ENCODE measurements around the gene APRT. TPM values are rescaled to one million over a fixed set of nuclear protein-coding genes. Genes with fewer than 3 reads are reported as not detected.
"Not testable (repeated sequence)": the region's sequence is repeated elsewhere in the genome, so short reads cannot be mapped to it uniquely, and the experiment has no call there.

Gene APRT
- total and polyA plus RNA-seq, 2 donors: 122 to 198 TPM

GRCh38 chr16:88789594-88789993 is 22.1 kb downstream of the APRT start:
- Histone ChIP-seq H3K27me3 (ENCODE audit: control insufficient read depth in 2 of 2, insufficient read depth in 1 of 2, low read length in 1 of 2) (no peaks in the 10 kb centered on the region), H3K27ac (ENCODE audit: low read depth in 1 of 2, low read length in 1 of 2) (peak overlapping the region; percentile 7 to 13), H3K36me3 (ENCODE audit: control insufficient read depth in 2 of 2, insufficient read depth in 2 of 2, low read length in 1 of 2) (no peaks in the 10 kb centered on the region), H3K9me3 (ENCODE audit: control insufficient read depth in 2 of 2, insufficient read depth in 1 of 2, low read length in 1 of 2) (peaks cover 0 to 4% of the 10 kb centered on the region in 2 donors), H3K4me3 (ENCODE audit: low read length in 2 of 2) (no peak overlapping the region), H3K4me1 (ENCODE audit: control insufficient read depth in 2 of 2, insufficient read depth in 2 of 2, low read length in 2 of 2) (peaks cover 42 to 59% of the 10 kb centered on the region in 2 donors)
- WGBS: 31% methylated on average over 7 of the region's 7 CpGs
- peak in 1 of 9 donors; percentile 53 for DNase-seq (ENCODE audit: low read depth in 6 of 9, low spot score in 9 of 9)

- not testable (repeated sequence) for H3K9me3 ChIP-seq (ENCODE audit: control insufficient read depth in 2 of 2, insufficient read depth in 1 of 2, low read length in 1 of 2); H3K27ac ChIP-seq (ENCODE audit: low read depth in 1 of 2, low read length in 1 of 2); H3K36me3 ChIP-seq (ENCODE audit: control insufficient read depth in 2 of 2, insufficient read depth in 2 of 2, low read length in 1 of 2); DNase-seq (ENCODE audit: low read depth in 6 of 9, low spot score in 9 of 9); H3K27me3 ChIP-seq (ENCODE audit: control insufficient read depth in 2 of 2, insufficient read depth in 1 of 2, low read length in 1 of 2); H3K4me3 ChIP-seq (ENCODE audit: low read length in 2 of 2)
- H3K4me1 ChIP-seq (ENCODE audit: control insufficient read depth in 2 of 2, insufficient read depth in 2 of 2, low read length in 2 of 2): peaks cover 42 to 56% of the 10 kb centered on the region in 2 donors
- 97% methylated on average over 8 of the region's 8 CpGs for WGBS
These were observed 23.0 kb downstream of the APRT start for GRCh38 chr16:88788749-88789148.

DNA sequence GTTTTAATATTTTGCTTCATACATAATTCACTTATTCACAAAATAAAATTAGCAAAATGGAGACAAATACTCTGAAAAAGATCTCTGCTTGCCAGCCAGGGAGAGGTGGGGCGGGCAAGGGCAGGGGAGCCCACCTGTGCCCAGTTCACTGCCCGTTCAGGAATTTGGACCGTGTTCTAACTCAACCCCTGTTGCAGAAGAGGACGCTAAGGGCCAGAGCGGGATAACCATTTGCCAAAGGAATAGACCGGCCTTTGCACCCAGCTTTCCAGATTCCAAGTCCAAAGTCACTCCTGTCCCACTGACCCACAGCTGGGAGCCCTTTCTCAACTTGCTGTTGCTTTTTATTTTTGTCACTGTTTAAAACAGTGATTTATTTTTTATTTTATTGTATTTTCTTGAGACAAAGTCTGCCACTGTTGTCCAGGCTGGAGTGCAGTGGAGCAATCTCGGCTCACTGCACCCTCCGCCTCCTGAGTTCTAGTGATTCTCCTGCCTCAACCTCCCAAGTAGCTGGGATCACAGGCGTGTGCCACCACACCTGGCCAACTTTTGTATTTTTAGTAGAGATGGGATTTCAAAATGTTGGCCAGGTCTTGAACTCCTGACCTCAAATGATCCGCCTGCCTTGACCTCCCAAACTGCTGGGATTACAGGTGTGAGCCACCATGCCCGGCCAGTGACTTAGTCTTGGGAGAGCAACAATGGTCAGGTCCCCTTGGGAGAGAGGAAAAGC is 24.0 kb downstream of the APRT start:
- Histone ChIP-seq H3K9me3 (ENCODE audit: control insufficient read depth in 2 of 2, insufficient read depth in 1 of 2, low read length in 1 of 2) (no peaks in the 10 kb centered on the region), H3K36me3 (ENCODE audit: control insufficient read depth in 2 of 2, insufficient read depth in 2 of 2, low read length in 1 of 2) (no peaks in the 10 kb centered on the region), H3K4me1 (ENCODE audit: control insufficient read depth in 2 of 2, insufficient read depth in 2 of 2, low read length in 2 of 2) (peaks cover 39 to 56% of the 10 kb centered on the region in 2 donors), H3K4me3 (ENCODE audit: low read length in 2 of 2) (no peak overlapping the region), H3K27ac (ENCODE audit: low read depth in 1 of 2, low read length in 1 of 2) (no peak overlapping the region), H3K27me3 (ENCODE audit: control insufficient read depth in 2 of 2, insufficient read depth in 1 of 2, low read length in 1 of 2) (peaks cover 0 to 9% of the 10 kb centered on the region in 2 donors)
- no peak for DNase-seq (ENCODE audit: low read depth in 6 of 9, low spot score in 9 of 9)
- 98% methylated on average over 11 of the region's 11 CpGs for WGBS

DNA sequence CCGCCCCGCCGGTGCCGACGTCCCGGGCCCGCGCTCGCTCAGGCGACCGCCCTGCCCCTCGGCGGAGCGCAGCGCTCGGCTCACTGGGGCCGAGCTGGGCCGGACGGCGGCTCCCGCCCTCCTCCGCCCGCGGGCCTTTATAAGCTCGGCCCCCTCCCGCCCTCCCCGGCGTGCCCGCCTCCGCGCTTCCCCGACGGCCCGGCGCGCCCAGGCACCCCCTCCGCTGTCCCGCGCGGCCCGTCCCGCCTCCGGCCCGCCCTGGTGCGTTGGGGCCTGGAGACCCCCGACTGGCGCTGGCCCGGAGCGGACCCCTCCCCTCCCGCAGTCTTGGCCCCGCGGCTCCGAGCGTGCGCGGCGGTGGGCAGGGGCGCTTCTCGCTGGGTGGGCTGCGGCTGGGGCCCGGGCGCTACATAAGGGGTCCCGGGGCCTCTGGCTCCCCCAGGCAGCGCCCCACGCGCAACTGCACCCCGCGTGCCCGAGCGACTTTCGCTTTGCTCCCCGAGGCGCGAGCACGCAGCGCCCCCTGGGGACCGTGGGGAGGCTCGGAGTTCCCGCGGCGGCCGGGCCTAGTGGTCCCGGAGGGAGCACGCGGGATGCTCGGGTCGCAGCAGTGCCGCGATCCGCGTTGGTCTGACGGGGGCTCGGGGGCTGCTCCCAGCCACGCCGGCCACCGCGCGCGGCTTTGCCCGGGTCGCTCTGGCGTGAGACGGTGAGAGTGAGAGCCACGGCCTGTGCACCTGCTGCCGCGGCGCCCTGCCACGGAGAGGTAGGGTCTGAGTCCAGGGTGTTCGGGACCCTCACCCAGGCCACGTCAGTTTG is 26.4 kb downstream of the APRT start, which contains the start of gene PIEZO1:
Gene PIEZO1 (minus strand): TSS at position 115 of the 819 bp plus-strand sequence. CDS start 256 bp downstream, outside the sequence.
- no peaks in the 10 kb centered on the region for H3K36me3 ChIP-seq (ENCODE audit: control insufficient read depth in 2 of 2, insufficient read depth in 2 of 2, low read length in 1 of 2)
- H3K9me3 ChIP-seq (ENCODE audit: control insufficient read depth in 2 of 2, insufficient read depth in 1 of 2, low read length in 1 of 2): no peaks in the 10 kb centered on the region
- peak within 1 kb of the TSS; percentile 52 to 85 for H3K4me3 ChIP-seq (ENCODE audit: low read length in 2 of 2)
- peak within 1 kb of the TSS; percentile 81 to 84 for H3K27ac ChIP-seq (ENCODE audit: low read depth in 1 of 2, low read length in 1 of 2)
- peak in 5 of 9 donors; percentile 67 to 90 (median 80) for DNase-seq (ENCODE audit: low read depth in 6 of 9, low spot score in 9 of 9)
- 4% methylated on average over 110 of the region's 110 CpGs for WGBS
- peaks cover 23 to 58% of the 10 kb centered on the region in 2 donors for H3K4me1 ChIP-seq (ENCODE audit: control insufficient read depth in 2 of 2, insufficient read depth in 2 of 2, low read length in 2 of 2)
- peaks cover 0 to 9% of the 10 kb centered on the region in 2 donors for H3K27me3 ChIP-seq (ENCODE audit: control insufficient read depth in 2 of 2, insufficient read depth in 1 of 2, low read length in 1 of 2)

DNA sequence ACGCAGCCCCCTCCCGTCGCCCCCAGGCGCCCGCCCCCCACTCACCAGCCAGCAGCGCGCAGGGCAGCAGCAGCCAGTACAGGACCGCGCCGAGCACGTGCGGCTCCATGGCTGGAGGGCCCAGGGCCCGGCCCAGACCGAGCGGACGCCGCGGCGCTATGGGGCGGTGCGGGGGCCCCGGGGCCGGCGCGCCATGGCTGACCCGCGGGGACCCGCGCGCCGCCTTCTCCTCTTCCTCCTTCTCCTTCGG is 26.9 kb downstream of the APRT start:
- peaks cover 0 to 9% of the 10 kb centered on the region in 2 donors for H3K27me3 ChIP-seq (ENCODE audit: control insufficient read depth in 2 of 2, insufficient read depth in 1 of 2, low read length in 1 of 2)
- no peak for DNase-seq (ENCODE audit: low read depth in 6 of 9, low spot score in 9 of 9)
- under 1% methylated on average over 32 of the region's 32 CpGs for WGBS
- peak overlapping the region in 1 of 2 donors; percentile 84 for H3K27ac ChIP-seq (ENCODE audit: low read depth in 1 of 2, low read length in 1 of 2)
- H3K9me3 ChIP-seq (ENCODE audit: control insufficient read depth in 2 of 2, insufficient read depth in 1 of 2, low read length in 1 of 2): no peaks in the 10 kb centered on the region
- no peaks in the 10 kb centered on the region for H3K36me3 ChIP-seq (ENCODE audit: control insufficient read depth in 2 of 2, insufficient read depth in 2 of 2, low read length in 1 of 2)
- H3K4me3 ChIP-seq (ENCODE audit: low read length in 2 of 2): peak overlapping the region in 1 of 2 donors; percentile 85
- peaks cover 27 to 58% of the 10 kb centered on the region in 2 donors for H3K4me1 ChIP-seq (ENCODE audit: control insufficient read depth in 2 of 2, insufficient read depth in 2 of 2, low read length in 2 of 2)

GRCh38 chr16:88784074-88784855 is 27.5 kb downstream of the APRT start:
- peak overlapping the region; percentile 81 to 84 for H3K27ac ChIP-seq (ENCODE audit: low read depth in 1 of 2, low read length in 1 of 2)
- no peaks in the 10 kb centered on the region for H3K9me3 ChIP-seq (ENCODE audit: control insufficient read depth in 2 of 2, insufficient read depth in 1 of 2, low read length in 1 of 2)
- H3K36me3 ChIP-seq (ENCODE audit: control insufficient read depth in 2 of 2, insufficient read depth in 2 of 2, low read length in 1 of 2): no peaks in the 10 kb centered on the region
- peaks cover 0 to 9% of the 10 kb centered on the region in 2 donors for H3K27me3 ChIP-seq (ENCODE audit: control insufficient read depth in 2 of 2, insufficient read depth in 1 of 2, low read length in 1 of 2)
- peaks cover 26 to 58% of the 10 kb centered on the region in 2 donors for H3K4me1 ChIP-seq (ENCODE audit: control insufficient read depth in 2 of 2, insufficient read depth in 2 of 2, low read length in 2 of 2)
- under 1% methylated on average over 74 of the region's 74 CpGs for WGBS
- DNase-seq (ENCODE audit: low read depth in 6 of 9, low spot score in 9 of 9): peak in 1 of 9 donors; percentile 59
- H3K4me3 ChIP-seq (ENCODE audit: low read length in 2 of 2): peak overlapping the region; percentile 52 to 85

DNA sequence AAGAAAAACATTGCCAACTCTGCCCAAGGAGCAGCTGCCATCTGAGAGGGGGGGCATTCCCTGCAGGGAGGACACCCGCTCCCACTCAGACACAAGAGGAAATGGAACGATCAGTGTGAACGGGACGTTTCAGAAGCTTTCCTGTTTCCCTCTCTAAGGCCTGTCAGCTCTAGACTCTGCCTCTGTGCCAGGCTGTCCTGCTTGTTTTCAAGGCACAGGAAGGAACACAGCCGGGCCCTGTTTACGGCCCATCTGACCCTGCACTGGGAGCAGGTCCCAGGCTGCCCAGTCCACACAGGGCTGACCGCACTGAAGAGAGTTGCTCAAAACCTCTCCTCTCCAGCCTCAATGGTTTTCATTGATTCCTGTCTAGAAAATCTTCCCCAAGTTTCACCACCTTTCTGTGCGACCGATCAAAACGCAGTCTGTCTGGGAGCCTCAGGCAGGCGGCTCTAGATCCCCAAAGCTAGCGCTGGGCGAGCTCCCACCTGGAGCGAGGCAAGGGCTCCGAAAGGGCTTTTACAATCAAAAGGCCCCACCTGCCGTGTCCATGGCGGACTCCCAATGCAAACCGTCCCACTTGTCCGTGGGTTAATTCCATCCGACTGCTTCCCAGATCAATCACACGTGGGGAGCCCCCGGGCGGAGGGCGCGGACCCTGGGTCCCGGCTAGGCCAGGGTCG is 28.2 kb downstream of the APRT start:
- WGBS: 8% methylated on average over 27 of the region's 27 CpGs
- Histone ChIP-seq H3K27ac (ENCODE audit: low read depth in 1 of 2, low read length in 1 of 2) (peak overlapping the region; percentile 81 to 84), H3K36me3 (ENCODE audit: control insufficient read depth in 2 of 2, insufficient read depth in 2 of 2, low read length in 1 of 2) (no peaks in the 10 kb centered on the region), H3K4me3 (ENCODE audit: low read length in 2 of 2) (peak overlapping the region; percentile 52 to 85), H3K4me1 (ENCODE audit: control insufficient read depth in 2 of 2, insufficient read depth in 2 of 2, low read length in 2 of 2) (peaks cover 26 to 62% of the 10 kb centered on the region in 2 donors), H3K9me3 (ENCODE audit: control insufficient read depth in 2 of 2, insufficient read depth in 1 of 2, low read length in 1 of 2) (no peaks in the 10 kb centered on the region), H3K27me3 (ENCODE audit: control insufficient read depth in 2 of 2, insufficient read depth in 1 of 2, low read length in 1 of 2) (peaks cover 0 to 9% of the 10 kb centered on the region in 2 donors)
- DNase-seq (ENCODE audit: low read depth in 6 of 9, low spot score in 9 of 9): peak in 1 of 9 donors; percentile 59

GRCh38 chr16:88782454-88783390 is 29.0 kb downstream of the APRT start:
- H3K27ac ChIP-seq (ENCODE audit: low read depth in 1 of 2, low read length in 1 of 2): peak overlapping the region; percentile 48 to 81
- no peak overlapping the region for H3K4me3 ChIP-seq (ENCODE audit: low read length in 2 of 2)
- peaks cover 0 to 14% of the 10 kb centered on the region in 2 donors for H3K27me3 ChIP-seq (ENCODE audit: control insufficient read depth in 2 of 2, insufficient read depth in 1 of 2, low read length in 1 of 2)
- WGBS: 60% methylated on average over 16 of the region's 16 CpGs
- no peak for DNase-seq (ENCODE audit: low read depth in 6 of 9, low spot score in 9 of 9)
- H3K9me3 ChIP-seq (ENCODE audit: control insufficient read depth in 2 of 2, insufficient read depth in 1 of 2, low read length in 1 of 2): no peaks in the 10 kb centered on the region
- H3K36me3 ChIP-seq (ENCODE audit: control insufficient read depth in 2 of 2, insufficient read depth in 2 of 2, low read length in 1 of 2): no peaks in the 10 kb centered on the region
- peaks cover 26 to 70% of the 10 kb centered on the region in 2 donors for H3K4me1 ChIP-seq (ENCODE audit: control insufficient read depth in 2 of 2, insufficient read depth in 2 of 2, low read length in 2 of 2)

All from thymus (tissue), 11 donors.